ENCODE results near the gene TARS1.

GRCh38 chr5:33423018-33423630, 17.6 kb upstream of the TARS1 start:
- TF ChIP-seq RAD21 (IDR thresholded peaks at IDR 0.05; ENCODE audit: low read length) (peak; percentile 71), CTCF (conservative IDR thresholded peaks at IDR 0.05; ENCODE audit: low read depth, low read length) (peak; percentile 66), POLR2A (IDR thresholded peaks at IDR 0.05; ENCODE audit: low read depth, low read length) (no peak), RCOR1 (IDR thresholded peaks at IDR 0.05; ENCODE audit: insufficient replicate concordance, low read length) (no peak)

Data from IMR-90 (cell line).